Measurements from ENCODE around the gene ERVH48-1.
"Not testable (repeated sequence)": the region's sequence is repeated elsewhere in the genome, so short reads cannot be mapped to it uniquely, and the experiment has no call there.

Gene ERVH48-1

DNA sequence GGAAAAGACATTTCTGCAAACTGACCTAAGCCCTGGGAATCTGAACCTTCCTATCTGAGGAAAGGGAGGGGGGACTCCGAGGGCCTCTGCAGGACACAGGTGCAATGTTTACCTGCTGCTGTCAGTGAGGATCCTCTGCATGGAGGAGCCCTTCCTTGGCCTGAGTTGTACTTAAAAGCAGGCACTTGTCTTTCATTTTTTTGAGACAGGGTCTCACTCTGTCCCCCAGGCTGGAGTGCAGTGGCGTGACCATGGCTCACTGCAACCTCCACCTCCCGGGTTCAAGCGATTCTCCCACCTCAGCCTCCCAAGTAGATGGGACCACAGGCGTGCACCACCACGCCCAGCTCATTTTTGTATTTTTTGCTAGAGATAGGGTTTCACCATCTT is 13.2 kb upstream of the ERVH48-1 start:
- not testable (repeated sequence) for DNase-seq

DNA sequence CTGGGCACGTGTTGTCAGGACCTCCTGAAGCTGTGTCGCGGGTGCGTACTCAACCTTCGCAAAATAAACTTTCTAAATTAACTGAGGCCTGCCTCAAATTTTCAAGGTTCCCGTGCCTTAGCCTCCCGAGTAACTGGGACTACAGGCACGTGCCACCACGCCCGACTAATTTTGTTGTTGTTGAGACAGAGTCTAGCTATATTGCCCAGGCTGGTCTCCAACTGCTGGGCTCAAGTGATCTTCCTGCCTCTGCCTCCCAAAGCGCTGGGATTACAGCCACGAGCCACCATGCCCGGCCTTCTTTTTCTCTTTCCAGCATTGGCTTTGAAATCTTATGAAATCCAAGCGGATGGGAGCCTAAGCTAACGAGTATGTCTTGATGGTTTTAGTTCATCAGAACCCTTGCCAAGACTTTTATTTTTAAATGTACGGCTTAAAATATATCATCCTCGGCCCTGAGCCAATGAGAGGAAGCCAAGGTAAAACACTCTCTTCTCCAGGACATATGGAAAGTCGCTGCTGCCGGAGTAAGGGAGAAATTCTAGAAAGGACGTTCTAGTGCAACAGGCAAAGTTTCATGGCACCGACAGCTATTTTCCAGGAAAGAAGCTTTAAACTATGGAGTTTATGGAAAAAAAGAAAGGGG is 12.7 kb upstream of the ERVH48-1 start:
- no peak for DNase-seq

DNA sequence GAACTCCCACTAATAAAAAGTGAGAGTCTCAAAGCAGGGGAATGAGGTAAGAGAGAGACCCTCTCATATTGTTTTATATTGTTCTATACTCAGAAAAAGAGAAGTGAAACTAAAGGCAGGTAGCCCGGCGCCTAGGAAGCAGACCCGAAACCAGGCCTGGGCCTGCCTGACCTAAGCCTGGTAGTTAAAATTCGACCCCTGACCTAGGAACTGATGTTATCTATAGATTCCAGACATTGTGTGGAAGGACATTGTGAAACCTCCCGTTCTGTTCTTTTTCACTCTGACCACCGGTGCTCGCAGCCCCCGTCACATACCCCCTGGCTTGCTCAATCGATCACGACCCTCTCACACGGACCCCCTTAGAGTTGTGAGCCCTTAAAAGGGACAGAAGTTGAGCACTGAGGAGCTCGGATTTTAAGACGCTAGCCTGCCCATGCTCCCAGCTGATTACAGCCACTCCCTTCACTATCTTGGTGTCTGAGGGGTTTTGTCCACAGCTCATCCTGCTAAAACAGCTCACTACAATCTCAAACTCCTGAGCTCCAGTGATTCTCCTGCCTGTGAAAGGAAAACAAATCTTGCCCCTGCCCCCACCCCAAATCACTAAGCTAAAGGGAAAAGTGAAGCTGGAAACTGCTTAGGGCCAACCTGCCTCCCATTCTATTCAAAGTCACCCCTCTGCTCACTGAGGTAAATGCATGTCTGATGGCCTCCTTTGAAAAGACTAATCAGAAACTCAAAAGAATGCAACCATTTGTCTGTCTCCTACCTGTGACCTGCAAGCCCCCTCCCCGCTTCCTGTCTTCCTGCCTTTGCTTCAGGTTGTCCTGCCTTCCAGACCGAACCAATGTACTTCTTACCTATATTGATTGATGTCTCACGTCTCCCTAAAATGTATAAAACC is 11.9 kb upstream of the ERVH48-1 start:
- DNase-seq: not testable (repeated sequence)

DNA sequence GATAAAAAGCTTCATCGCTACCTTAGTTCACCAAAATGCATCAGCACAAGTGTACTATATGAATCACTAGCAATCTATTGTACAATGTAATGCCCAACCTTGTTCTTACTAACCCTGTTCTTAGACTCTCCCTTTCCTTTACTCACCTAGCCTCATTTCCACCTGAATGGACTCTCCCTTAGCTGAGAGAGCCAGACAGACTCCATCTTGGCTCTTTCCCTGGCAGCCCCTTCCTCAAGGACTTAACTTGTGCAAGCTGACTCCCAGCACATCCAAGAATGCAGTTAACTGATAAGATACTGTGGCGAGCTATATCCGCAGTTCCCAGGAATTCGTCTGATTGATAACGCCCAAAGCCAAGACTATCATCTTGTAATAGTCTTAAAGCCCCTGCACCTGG is 10.9 kb upstream of the ERVH48-1 start:
- DNase-seq: not testable (repeated sequence)

DNA sequence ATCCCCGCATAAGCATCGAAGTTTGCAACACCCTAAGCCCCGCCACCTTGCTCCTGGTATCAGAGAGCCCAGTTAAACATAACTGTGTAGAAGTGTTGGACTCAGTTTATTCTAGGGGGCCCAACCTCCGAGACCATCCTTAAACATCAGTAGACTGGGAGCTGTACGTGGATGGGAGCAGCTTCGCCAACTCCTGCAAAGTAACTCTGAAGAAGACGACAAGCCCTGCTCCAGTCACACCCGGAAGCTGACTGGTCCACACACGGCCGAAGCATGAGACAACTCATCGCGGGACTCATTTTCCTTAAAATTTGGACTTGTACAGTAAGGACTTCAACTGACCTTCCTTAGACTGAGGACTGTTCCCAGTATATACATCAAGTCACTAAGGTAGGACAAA is 8.5 kb upstream of the ERVH48-1 start:
- DNase-seq: not testable (repeated sequence)

DNA sequence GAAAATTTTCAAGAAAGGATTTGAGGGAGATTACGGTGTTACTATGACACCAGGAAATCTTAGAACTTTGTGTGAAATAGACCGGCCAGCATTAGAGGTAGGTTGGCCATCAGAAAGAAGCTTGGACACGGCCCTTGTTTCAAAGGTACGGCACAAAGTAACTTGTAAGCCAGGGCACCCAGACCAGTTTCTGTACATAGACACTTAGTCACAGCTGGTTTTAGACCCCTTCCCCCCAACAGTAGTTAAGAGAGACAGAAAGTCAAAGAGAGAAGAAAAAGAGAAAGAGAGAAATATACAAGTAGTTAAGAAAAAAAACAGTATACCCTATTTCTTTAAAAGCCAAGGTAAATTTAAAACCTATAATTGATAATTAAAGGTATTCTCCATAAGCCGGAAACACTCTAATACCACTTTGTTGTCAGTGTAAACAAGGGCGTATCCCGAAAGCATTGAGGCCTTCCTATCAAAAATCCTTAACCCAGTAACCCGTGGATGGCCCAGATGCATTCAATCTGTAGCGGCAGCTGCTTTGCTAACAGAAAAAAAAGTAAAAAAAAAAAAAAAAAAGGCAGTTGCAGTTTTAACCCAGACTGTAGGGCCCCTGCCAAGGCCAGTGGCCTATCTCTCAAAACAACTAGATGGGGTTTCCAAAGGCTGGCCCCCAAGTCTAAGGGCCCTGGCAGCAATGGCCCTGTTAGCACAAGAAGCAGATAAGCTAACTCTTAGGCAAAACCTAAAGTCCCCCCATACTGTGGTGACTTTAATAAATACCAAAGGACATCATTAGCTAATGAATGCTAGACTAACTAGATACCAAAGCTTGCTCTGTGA is 7.9 kb upstream of the ERVH48-1 start:
- DNase-seq: not testable (repeated sequence)

DNA sequence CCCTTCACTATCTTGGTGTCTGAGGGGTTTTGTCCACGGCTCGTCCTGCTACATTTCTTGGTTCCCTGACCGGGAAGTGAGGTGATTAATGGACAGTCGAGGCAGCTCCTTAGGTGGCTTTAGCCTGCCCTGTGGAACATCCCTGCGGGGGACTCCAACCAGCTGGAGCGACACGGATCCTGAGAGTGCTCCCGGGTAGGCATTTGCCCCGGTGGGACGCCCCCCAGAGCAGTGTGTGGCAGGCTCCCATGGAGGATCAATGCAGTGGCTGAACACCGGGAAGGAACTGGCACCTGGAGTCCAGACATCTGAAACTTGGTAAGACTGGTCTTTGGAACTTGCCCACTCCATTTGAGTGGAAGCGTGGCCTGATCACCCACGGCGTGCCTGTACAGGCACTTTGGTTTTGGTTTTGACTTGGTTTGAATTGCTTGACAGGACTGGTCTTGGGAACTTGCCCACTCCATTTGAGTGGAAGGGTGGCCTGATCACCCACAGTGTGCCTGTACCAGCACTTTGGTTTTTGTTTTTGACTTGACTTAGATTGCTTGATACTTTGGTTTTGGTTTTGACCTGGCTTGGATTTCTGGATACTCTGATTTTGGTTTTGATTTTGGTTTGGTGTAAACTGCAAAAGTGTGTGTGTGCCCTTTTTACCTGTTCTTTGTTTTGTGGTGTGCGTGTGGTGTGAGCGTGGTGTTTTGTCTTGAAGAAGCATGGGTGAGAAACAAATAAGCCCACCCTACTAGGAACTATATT is 7.1 kb upstream of the ERVH48-1 start:
- not testable (repeated sequence) for DNase-seq

DNA sequence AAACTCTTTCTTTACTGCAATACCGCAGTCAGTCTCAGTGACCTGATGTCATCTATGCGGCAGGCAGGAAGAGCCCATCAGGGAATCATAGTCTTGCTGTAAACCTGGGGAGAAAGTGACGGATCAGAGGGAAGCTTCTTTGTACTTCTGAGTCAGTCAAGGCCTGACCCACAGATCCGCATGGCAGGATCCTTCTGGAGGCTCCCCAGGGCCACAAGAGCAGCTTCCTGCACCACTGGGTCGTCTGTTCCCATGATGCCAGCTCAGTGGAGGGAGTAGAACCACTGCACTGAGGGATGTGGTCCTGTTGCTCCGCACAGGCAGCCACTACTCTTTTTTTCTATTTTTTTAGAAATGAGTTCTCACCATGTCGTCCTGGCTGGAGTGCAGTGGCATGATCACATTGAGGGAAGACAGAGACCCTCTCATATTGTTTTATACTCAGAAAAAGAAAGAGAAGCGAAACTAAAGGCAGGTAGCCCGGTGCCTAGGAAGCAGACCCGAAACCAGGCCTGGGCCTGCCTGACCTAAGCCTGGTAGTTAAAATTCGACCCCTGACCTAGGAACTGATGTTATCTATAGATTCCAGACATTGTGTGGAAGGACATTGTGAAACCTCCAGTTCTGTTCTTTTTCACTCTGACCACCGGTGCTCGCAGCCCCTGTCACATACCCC is 6.3 kb upstream of the ERVH48-1 start:
- no peak for DNase-seq

DNA sequence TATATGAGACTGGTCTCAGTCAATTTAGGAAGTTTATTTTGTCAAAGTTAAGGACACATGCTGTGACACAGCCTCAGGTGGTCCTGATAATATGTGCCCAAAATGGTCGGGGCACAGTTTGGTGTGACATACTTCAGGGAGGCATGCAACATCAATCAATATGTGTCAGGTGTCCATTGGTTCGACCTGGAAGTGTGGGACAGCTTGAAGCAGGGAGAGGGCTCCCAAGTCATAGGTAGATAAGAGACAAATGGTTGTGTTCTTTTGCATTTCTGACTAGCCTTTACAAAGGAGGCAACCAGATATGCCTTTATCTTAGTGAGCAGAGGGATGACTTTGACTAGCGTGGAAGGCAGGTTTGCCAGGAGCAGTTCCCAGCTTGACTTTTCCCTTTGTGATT is 4.5 kb upstream of the ERVH48-1 start:
- no peak for DNase-seq

DNA sequence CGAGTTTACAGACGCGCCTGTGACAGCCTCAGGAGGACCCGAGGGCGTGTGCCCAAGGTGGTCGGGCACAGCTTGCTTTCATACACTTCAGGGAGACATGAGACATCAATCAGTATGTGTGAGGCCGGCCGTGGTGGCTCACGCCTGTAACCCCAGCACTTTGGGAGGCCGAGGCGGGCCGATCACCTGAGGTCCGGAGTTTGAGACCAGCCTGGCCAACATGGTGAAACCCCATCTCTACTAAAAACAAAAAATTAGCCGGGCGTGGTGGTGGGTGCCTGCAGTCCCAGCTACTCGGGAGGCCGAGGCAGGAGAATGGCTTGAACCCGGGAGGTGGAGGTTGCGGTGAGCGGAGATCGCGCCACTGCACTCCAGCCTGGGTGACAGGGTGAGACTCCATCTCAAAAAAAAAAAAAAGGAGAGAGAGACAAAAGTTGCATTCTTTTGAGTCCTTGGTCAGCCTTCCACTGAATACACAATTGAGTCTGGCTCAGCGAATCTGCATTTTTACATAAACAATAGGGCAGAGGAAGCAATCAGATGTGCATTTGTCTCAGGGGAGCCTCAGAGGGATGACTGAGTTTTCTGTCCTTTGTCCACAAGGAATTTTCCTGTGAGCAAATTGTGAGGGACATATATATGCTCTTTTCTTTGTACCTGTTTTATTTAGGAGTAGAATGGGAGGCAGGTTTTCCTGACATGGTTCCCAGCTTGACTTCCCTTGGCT is 2.2 kb upstream of the ERVH48-1 start:
- not testable (repeated sequence) for DNase-seq

DNA sequence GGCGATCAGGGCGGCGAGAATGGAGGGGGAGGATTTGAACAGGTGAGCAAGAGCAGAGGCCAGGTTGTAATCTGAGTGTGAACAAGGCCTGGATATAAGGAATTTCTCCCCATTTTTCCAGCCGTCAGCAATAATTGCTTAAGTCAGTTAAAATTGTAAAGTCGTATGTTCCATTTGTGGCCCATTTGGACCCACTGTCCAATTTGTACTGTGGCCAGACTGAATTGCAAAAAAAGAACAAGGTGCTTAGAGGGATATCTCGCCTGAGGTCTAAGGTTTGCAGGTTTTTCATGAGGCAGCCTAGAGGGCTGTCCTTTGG is 1.0 kb downstream of the ERVH48-1 start:
- no peak for DNase-seq

DNA sequence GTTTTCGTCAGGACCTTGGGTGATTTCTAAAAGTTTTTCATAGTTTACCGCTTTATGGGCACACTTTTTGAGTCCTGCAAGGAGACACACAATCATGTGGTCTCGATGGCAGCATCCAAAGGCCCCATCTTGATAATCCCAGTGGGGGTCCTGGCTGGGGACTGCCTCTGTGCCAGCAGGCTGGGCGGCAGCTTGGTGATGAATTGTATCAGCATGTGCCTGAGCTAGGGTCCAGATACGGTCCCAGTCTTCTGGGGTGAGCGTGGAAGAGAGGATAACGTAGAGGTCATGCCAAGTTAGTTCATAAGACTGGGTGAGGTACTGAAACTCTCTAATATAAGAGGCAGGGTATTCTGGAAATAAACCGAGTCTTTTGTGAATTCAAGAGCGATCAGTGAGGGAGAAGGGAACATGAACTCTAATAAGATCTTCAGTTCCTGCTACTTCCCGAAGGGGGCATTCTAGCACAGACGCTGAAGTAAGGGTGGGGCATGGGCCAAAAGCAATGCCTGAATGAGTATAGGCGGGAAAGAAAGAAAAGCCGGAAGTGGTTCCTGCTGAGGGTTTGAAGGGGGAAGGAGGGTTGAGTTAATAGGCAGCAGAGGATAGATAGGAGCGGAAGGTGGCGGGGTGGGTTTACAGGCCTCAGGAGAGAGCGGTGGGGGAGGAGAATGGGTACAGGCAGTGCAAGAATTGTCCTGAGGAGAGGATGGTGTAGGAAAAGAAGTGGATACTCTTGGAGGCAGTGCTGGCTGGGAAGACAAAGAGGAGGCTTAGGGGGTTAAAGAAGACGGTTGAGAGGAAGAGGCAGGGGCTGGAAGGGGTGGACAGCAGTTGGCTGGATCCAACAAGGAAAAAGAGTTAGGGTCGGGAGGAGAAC is 1.6 kb downstream of the ERVH48-1 start:
- DNase-seq: peak; percentile 92

DNA sequence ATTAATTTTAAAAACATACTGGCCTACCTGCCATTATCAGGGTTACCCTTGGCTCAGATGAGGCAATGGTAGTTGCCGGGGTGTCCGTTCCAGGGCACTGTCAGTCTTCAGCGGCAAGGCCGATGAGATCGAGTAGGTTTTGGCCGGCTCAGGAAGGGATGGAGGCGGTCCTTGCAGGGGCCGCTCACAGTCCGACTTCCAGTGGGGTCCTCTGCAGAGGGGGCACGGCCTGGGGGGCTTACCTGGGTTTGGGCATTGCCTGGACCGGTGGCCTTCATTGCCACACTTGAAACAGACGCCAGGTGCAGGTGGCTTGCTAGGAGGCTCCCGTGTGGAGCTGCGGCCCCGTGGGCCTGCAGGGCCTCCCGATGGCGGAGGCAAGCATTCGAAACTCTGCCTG is 2.5 kb downstream of the ERVH48-1 start:
- no peak for DNase-seq

DNA sequence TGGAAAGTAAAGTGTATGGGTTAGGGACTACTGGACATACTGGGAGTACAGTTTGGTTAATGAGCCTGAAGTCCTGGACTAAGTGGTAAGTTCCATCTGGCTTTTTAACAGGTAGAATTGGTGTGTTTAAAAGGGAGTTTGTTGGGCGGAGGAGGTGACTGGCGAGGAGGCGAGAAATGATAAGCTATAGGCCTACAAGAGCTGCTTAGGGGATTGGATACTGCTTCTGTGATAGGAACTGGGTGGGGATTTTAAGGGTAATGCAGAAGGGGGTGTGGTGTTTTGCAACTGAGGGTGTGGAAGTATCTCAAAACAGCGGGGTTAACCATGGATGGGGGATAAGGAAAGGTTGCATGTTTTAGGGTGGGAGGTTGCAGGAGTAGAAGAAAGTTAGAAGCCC is 3.5 kb downstream of the ERVH48-1 start:
- DNase-seq: no peak

DNA sequence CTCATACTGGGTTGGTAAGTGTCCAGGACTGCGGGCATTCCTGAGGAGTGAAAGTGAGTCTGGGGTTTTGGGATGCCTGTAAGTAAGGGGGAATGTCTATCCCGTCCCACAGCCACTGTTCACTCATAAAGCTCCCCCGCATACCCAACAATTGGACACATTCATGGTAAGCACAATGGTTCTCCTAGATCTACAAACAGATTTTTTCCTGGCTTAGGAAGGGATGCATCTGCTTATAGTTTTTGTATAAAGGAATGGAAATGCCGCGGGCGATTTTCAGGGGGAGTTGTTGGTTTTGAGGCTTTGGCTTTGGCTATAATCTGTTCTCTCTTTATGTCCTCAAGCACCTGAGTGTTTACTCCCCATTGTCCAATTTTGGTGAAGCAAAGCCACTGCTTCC is 7.1 kb downstream of the ERVH48-1 start:
- DNase-seq: no peak

DNA sequence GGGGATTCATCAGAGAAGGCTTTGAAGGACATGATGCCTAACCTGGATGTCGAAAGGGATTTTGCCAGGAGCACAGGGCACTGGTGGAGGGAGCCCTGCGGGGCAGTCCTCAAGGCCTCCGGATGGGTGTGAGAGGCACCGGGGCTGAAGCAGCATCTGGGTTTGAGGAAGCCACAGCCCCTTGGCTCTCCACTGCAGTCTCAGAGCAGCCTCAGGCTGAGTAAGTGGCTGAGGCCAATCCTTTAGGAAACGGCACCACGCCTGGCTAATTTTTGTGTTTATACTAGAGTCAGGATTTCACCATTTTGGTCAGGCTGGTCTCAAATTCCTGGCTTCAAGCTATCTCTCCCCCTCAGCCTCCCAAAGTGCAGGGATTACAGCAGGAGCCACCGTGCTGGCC is 12.0 kb downstream of the ERVH48-1 start:
- DNase-seq: no peak

DNA sequence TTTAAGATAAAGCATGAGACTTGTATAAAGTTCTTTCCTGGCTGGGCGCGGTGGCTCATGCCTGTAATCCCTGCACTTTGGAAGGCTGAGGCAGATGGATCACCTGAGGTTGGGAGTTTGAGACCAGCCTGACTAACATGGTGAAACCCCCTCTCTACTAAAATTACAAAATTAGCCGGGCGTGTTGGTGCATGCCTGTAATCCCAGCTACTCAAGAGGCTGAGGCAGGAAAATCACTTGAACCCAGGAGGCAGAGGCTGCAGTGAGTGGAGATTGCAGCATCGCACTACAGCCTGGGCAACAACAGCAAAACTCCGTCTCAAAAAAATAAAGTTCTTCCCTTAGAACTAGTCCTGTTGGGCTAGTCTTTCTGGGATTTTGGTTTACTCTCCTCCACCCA is 13.5 kb downstream of the ERVH48-1 start:
- not testable (repeated sequence) for DNase-seq

DNA sequence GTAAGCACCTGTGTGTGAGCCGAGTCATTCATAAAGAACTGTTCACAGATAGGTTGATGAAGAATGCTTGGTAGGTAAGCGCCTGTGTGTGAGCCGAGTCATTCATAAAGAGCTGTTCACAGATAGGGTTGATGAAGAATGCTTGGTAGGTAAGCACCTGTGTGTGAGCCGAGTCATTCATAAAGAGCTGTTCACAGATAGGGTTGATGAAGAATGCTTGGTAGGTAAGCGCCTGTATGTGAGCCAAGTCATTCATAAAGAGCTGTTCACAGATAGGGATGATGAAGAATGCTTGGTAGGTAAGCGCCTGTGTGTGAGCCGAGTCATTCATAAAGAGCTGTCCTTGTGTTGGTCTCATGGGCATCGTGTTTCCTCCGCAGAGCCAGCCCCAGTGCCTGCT is 16.9 kb downstream of the ERVH48-1 start:
- DNase-seq: not testable (repeated sequence)

DNA sequence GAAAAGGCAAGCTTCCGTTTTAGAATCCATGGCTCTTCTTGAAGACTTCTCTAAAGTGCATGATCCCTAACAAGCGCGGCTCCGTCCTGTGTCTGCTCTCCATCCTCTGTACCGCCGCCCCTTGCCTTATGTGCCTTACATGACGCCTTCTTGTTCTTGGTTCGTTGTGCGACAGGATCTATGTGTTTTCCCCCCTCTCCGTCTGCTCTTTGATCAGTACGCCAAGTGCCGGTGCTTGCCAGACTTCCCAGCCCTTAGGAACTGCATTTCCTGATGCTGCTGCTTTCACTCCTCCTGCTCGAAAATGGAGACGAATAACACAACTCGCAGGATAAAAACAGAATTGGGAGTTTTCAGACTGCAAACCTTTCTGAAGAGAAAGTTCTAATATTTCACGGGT is 19.2 kb downstream of the ERVH48-1 start:
- no peak for DNase-seq

DNA sequence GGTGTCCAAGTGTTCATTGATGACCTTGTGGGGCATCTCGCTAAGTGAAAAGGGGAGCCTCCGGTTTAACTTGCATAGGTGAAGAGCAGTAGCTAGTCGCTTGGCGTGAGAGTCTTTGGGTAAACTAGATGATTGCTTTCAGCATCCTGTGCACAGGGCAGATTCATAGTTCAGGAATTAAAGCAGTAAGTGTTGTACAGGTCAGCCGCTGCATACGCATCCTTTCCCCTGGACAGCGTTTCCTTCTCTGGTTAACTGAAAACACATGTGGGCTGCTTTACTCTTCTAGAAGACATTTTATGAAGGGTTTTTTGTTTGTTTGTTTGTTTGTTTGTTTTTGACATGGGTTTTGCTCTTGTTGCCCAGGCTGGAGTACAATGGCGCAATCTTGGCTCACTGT is 20.2 kb downstream of the ERVH48-1 start:
- DNase-seq: no peak

DNA sequence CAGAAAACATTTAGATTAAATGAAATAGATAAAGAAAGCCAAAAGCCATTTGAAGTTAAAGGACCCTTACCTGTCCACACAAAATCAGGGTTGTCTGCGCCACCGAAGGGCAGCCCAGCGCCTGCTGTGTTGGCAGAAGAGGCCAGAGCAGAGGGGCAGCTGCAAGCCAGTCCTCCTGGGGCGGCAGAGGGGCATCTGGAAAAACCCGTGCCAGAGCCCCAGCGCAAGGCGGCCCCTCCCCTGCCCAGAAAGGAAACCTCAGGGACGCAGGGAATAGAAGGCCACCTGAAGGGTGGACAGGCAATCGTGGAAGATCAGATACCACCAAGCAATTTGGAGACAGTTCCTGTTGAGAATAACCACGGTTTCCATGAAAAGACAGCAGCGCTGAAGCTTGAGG is 21.6 kb downstream of the ERVH48-1 start:
- no peak for DNase-seq
